ENCODE data around the gene EIF4H.

EIF4H gene

GRCh38 chr7:74178632-74179031 lies 4.5 kb downstream of the EIF4H start:
- TF ChIP-seq SIN3A (IDR thresholded peaks at IDR 0.05; ENCODE audit: borderline replicate concordance, insufficient read depth, low read length) (no peak), FOXP2 (optimal IDR thresholded peaks at IDR 0.05; ENCODE audit: borderline replicate concordance, extremely low read depth, extremely low read length, insufficient read depth) (no peak), POLR2AphosphoS5 (IDR thresholded peaks at IDR 0.05; ENCODE audit: low read depth, low read length) (no peak), TAF1 (IDR thresholded peaks at IDR 0.05; ENCODE audit: borderline replicate concordance, insufficient read depth, low read length) (no peak)

GRCh38 chr7:74179935-74180604 lies 5.9 kb downstream of the EIF4H start:
- no peak for TF ChIP-seq SIN3A (IDR thresholded peaks at IDR 0.05; ENCODE audit: borderline replicate concordance, insufficient read depth, low read length)
- TF ChIP-seq REST (IDR thresholded peaks at IDR 0.05; ENCODE audit: insufficient read depth in 1 of 2, low read depth in 2 of 2, low read length in 2 of 2), result no peak
- no peak for TF ChIP-seq FOXP2 (optimal IDR thresholded peaks at IDR 0.05; ENCODE audit: borderline replicate concordance, extremely low read depth, extremely low read length, insufficient read depth)
- no peak for TF ChIP-seq TAF1 (IDR thresholded peaks at IDR 0.05; ENCODE audit: borderline replicate concordance, insufficient read depth, low read length)
- TF ChIP-seq POLR2AphosphoS5 (IDR thresholded peaks at IDR 0.05; ENCODE audit: low read depth, low read length), result no peak

- no peak for TF ChIP-seq SIN3A (IDR thresholded peaks at IDR 0.05; ENCODE audit: borderline replicate concordance, insufficient read depth, low read length)
- no peak for TF ChIP-seq REST (IDR thresholded peaks at IDR 0.05; ENCODE audit: insufficient read depth in 1 of 2, low read depth in 2 of 2, low read length in 2 of 2)
- TF ChIP-seq POLR2AphosphoS5 (IDR thresholded peaks at IDR 0.05; ENCODE audit: low read depth, low read length), result no peak
- no peak for TF ChIP-seq TAF1 (IDR thresholded peaks at IDR 0.05; ENCODE audit: borderline replicate concordance, insufficient read depth, low read length)
- no peak for TF ChIP-seq FOXP2 (optimal IDR thresholded peaks at IDR 0.05; ENCODE audit: borderline replicate concordance, extremely low read depth, extremely low read length, insufficient read depth)
Measured at GRCh38 chr7:74180866-74181265, 6.7 kb downstream of the EIF4H start.

- TF ChIP-seq TAF1 (IDR thresholded peaks at IDR 0.05; ENCODE audit: borderline replicate concordance, insufficient read depth, low read length) (no peak), FOXP2 (optimal IDR thresholded peaks at IDR 0.05; ENCODE audit: borderline replicate concordance, extremely low read depth, extremely low read length, insufficient read depth) (no peak), SIN3A (IDR thresholded peaks at IDR 0.05; ENCODE audit: borderline replicate concordance, insufficient read depth, low read length) (no peak), REST (IDR thresholded peaks at IDR 0.05; ENCODE audit: insufficient read depth in 1 of 2, low read depth in 2 of 2, low read length in 2 of 2) (no peak), POLR2AphosphoS5 (IDR thresholded peaks at IDR 0.05; ENCODE audit: low read depth, low read length) (no peak)
Measured at GRCh38 chr7:74181821-74182220, 7.7 kb downstream of the EIF4H start.

- TF ChIP-seq REST (IDR thresholded peaks at IDR 0.05; ENCODE audit: insufficient read depth in 1 of 2, low read depth in 2 of 2, low read length in 2 of 2) (no peak), POLR2AphosphoS5 (IDR thresholded peaks at IDR 0.05; ENCODE audit: low read depth, low read length) (no peak), TAF1 (IDR thresholded peaks at IDR 0.05; ENCODE audit: borderline replicate concordance, insufficient read depth, low read length) (no peak), FOXP2 (optimal IDR thresholded peaks at IDR 0.05; ENCODE audit: borderline replicate concordance, extremely low read depth, extremely low read length, insufficient read depth) (no peak), SIN3A (IDR thresholded peaks at IDR 0.05; ENCODE audit: borderline replicate concordance, insufficient read depth, low read length) (no peak)
Measured at GRCh38 chr7:74182453-74183090, 8.4 kb downstream of the EIF4H start.

Data from PFSK-1 (cell line).